Measurements from ENCODE around the gene FANCB. TPM values are rescaled to one million over a fixed set of nuclear protein-coding genes. Genes with fewer than 3 reads are reported as not detected.

Gene FANCB
- total RNA-seq, 1 donor, result 17.3 TPM

DNA sequence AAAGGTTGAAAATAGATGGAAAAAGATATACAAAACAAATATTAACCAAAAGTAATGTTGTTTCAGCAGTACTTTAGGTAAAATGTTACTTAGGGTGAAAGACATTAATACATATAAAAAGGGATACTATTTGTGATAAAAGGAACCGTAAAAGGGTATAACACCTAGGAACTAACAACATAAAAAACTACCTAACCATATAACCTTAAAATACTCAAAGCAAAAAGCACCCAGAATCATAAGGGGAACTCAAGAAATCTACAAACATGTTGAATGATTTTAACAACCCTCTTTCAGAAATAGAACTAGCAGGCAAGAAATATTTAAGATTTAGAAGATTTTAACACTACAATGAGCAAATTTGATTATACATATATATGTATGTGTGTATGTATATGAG lies 11.8 kb upstream of the FANCB start:
- no peak overlapping the region for H3K4me3 ChIP-seq (ENCODE audit: low read depth, low read length)
- DNase-seq (ENCODE audit: low read depth), result no peak
- TF ChIP-seq, protein P1, sequence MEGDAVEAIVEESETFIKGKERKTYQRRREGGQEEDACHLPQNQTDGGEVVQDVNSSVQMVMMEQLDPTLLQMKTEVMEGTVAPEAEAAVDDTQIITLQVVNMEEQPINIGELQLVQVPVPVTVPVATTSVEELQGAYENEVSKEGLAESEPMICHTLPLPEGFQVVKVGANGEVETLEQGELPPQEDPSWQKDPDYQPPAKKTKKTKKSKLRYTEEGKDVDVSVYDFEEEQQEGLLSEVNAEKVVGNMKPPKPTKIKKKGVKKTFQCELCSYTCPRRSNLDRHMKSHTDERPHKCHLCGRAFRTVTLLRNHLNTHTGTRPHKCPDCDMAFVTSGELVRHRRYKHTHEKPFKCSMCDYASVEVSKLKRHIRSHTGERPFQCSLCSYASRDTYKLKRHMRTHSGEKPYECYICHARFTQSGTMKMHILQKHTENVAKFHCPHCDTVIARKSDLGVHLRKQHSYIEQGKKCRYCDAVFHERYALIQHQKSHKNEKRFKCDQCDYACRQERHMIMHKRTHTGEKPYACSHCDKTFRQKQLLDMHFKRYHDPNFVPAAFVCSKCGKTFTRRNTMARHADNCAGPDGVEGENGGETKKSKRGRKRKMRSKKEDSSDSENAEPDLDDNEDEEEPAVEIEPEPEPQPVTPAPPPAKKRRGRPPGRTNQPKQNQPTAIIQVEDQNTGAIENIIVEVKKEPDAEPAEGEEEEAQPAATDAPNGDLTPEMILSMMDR (IDR thresholded peaks at IDR 0.05; ENCODE audit: insufficient read depth, low read depth, low read length), result no peak

DNA sequence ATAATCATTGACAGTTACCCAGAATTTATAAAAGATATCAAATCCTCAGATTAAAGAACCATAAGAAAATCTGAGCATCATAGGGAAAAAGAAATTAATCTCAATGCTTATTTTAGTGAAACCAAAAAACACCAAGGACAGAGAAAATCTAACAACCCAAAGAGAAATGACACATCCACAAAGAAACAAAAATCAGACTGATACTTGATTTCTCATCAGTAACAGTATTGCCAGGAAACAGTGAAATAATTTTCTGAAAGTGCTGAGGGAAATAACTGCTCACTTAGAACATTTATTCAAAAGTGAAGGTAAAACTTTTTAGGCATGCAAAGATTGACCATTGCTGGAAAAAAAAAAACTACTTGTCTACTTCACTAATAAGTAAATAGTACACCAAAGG lies 11.0 kb upstream of the FANCB start:
- H3K4me3 ChIP-seq (ENCODE audit: low read depth, low read length), result no peak overlapping the region
- no peak for DNase-seq (ENCODE audit: low read depth)
- TF ChIP-seq, protein P1 (IDR thresholded peaks at IDR 0.05; ENCODE audit: insufficient read depth, low read depth, low read length), result no peak

DNA sequence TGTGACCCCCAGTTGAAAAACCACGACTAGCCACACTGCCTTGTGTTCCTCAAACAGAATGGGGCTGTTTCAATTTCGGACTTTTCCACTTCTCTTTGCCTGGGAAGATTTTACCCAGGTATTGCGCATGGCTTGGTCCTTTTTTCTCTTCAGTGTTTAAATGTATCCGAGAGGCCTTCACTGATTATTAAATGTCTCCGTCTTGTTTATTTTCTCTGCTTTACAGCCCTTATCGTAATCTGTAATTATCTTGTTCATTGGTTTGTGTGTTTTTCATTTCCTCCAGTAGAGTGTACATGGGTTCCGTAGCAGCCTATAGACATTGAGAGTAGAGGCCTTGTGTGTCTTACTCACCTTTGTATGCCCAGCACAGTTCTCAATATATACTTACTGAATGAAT lies 2.8 kb upstream of the FANCB start:
- DNase-seq (ENCODE audit: low read depth), result no peak
- TF ChIP-seq, protein P1 (IDR thresholded peaks at IDR 0.05; ENCODE audit: insufficient read depth, low read depth, low read length), result no peak
- no peak overlapping the region for H3K4me3 ChIP-seq (ENCODE audit: low read depth, low read length)

DNA sequence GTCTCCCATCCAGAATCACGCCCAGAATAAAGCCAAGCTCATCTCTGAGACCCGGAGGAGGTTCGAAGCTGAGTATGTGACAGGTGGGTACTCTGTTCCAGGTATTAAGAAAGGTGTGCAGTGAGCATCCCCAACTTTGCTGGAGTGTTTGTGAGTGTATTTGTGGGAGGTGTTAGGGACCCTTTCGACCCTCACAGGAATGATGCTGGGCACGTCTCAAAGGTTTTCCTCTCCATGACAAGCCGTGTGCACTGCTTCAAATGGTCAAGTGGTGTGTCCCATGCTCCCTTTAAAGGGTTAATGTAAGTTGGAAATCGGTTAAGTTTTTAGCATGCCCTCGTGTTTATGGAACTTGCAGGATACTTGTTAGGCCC lies 794 bp upstream of the FANCB start:
- H3K4me3 ChIP-seq (ENCODE audit: low read depth, low read length), result peak overlapping the region; percentile 86
- TF ChIP-seq, protein P1 (IDR thresholded peaks at IDR 0.05; ENCODE audit: insufficient read depth, low read depth, low read length), result no peak
- no peak for DNase-seq (ENCODE audit: low read depth)

DNA sequence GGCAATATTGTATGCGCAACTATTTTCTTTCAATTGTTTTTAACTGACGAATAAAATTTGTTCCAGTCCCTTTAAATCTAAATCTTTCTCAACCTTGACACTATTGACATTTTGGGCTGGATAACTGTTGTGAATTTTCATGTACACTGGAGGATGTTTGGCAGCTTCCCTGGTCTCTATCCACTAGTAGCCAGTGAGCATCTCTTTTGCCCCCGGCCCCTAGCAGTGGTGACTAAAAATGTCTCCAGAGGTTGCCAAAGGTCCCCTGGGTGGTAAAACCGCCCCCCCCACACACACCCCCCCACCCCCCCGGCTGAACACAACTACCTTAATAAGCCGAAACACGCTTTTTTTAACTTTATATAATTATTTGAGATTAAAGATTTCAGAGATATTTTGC lies 514 bp downstream of the FANCB start:
- TF ChIP-seq, protein P1 (IDR thresholded peaks at IDR 0.05; ENCODE audit: insufficient read depth, low read depth, low read length), result no peak
- DNase-seq (ENCODE audit: low read depth), result no peak

DNA sequence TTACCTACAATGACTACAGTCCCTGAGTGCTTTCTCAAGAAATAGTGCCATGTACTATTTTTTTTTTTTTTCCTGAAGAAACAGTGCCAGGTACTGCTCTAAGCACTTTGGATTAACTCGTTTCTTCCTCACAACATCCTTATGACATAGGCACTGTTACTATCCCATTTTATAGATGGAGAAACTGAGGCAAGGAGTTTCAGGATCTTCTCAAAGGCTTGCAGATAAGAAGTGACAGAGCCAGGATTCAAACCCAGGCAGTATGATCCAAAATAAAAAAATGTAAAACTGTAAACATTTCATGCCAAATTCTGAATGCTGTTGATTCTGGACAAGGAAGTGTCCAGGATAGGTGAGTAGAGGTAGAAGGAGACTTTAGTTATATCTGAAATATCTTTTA lies 1.1 kb downstream of the FANCB start:
- no peak for DNase-seq (ENCODE audit: low read depth)
- no peak overlapping the region for H3K4me3 ChIP-seq (ENCODE audit: low read depth, low read length)
- TF ChIP-seq, protein P1 (IDR thresholded peaks at IDR 0.05; ENCODE audit: insufficient read depth, low read depth, low read length), result no peak

More for the DNA sequence above, 514 bp downstream of the FANCB start:
- H3K4me3 ChIP-seq (ENCODE audit: low read depth, low read length), result peak overlapping the region; percentile 73

DNA sequence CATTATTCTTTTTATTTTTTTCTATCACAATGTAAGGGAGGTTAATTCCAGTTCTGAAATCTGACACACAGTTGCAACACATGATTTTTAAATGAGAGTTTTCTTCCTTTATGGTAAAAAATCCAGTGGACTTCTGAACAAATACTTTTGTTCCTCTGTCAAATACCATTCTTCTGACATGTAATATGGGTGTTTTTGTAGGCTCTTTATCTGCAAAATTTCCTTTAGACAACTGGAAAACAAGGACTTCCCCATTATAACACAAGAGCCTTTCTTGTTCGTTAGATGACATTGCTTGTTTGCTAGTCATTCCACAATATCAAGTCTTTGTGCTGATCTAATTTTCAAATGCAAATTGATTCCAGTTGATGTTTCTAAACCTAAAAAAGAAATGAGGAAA lies 7.7 kb downstream of the FANCB start:
- TF ChIP-seq, protein P1 (IDR thresholded peaks at IDR 0.05; ENCODE audit: insufficient read depth, low read depth, low read length), result no peak
- DNase-seq (ENCODE audit: low read depth), result peak; percentile 32
- H3K4me3 ChIP-seq (ENCODE audit: low read depth, low read length), result no peak overlapping the region
